Loucy (cell line): ENCODE measurements around the gene NAA11.

ENCODE experiments used
- EZH2phosphoT487 ChIP-seq: fragments of 200-600 bp; IDR thresholded peaks from 2 replicates; pipeline ENCODE4 v1.6.1; 2018; ENCODE audit warnings: antibody characterized with exemption, mild to moderate bottlenecking, moderate library complexity, borderline replicate concordance
- TF ChIP-seq, protein P1 (sequence below): fragments of 200-600 bp; sonication (generic); conservative IDR thresholded peaks from 2 replicates; pipeline ENCODE4 v1.5.1; 2014; ENCODE audit warnings: mild to moderate bottlenecking, antibody characterized with exemption, low read length

DNA sequence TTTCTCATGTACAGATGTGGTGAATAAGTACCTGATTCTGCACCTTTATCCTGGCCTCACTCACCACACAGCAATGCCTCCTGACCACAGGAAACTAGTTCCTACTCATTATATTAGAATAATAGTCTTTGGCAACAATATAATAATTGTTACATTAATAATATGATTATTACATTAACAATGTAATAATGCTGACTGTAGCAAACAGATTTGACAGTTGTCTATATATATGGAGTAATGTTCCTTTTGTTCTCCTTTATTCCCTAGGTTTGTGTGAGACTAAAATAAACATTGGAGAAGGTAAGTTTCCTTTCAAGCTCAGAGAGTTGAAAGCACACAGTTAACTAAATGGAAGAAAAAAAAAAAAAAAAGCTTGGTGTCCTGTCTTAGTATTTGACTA is 40.6 kb upstream of the NAA11 start:
- TF ChIP-seq, protein P1, sequence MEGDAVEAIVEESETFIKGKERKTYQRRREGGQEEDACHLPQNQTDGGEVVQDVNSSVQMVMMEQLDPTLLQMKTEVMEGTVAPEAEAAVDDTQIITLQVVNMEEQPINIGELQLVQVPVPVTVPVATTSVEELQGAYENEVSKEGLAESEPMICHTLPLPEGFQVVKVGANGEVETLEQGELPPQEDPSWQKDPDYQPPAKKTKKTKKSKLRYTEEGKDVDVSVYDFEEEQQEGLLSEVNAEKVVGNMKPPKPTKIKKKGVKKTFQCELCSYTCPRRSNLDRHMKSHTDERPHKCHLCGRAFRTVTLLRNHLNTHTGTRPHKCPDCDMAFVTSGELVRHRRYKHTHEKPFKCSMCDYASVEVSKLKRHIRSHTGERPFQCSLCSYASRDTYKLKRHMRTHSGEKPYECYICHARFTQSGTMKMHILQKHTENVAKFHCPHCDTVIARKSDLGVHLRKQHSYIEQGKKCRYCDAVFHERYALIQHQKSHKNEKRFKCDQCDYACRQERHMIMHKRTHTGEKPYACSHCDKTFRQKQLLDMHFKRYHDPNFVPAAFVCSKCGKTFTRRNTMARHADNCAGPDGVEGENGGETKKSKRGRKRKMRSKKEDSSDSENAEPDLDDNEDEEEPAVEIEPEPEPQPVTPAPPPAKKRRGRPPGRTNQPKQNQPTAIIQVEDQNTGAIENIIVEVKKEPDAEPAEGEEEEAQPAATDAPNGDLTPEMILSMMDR, result no peak
- TF ChIP-seq EZH2phosphoT487, result no peak
